ENCODE measurements around the gene ERC2.

DNA sequence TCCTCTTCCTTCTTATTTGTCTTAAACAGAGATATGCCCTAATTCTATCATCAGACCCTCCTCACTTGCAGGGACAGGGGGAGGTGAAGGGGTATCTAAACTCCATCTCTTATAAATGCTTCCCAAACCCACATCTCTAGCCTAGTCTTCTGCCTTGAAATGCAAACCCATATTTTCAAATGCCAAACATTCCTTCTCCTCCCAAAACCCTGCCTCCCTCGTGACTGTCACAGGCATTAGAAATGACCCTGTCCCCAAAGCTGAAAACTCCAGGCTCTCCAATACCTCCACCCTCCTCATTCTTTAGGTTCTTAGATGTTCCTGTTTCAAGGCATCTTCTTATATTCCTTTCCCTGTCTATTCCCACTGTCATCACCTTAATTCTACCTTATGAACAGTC lies 191.0 kb downstream of the ERC2 start:
- TF ChIP-seq, protein P1, sequence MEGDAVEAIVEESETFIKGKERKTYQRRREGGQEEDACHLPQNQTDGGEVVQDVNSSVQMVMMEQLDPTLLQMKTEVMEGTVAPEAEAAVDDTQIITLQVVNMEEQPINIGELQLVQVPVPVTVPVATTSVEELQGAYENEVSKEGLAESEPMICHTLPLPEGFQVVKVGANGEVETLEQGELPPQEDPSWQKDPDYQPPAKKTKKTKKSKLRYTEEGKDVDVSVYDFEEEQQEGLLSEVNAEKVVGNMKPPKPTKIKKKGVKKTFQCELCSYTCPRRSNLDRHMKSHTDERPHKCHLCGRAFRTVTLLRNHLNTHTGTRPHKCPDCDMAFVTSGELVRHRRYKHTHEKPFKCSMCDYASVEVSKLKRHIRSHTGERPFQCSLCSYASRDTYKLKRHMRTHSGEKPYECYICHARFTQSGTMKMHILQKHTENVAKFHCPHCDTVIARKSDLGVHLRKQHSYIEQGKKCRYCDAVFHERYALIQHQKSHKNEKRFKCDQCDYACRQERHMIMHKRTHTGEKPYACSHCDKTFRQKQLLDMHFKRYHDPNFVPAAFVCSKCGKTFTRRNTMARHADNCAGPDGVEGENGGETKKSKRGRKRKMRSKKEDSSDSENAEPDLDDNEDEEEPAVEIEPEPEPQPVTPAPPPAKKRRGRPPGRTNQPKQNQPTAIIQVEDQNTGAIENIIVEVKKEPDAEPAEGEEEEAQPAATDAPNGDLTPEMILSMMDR (conservative IDR thresholded peaks at IDR 0.05; ENCODE audit: low read length), result no peak
- no peak for TF ChIP-seq EZH2phosphoT487 (IDR thresholded peaks at IDR 0.05; ENCODE audit: borderline replicate concordance, low read depth, low read length)

Measured in OCI-LY7 (cell line).